GM19455 (cell line): ENCODE measurements around the gene ALPP.
"Not testable (repeated sequence)": the region's sequence is repeated elsewhere in the genome, so short reads cannot be mapped to it uniquely, and the experiment has no call there.

ENCODE experiments used
- ATAC-seq: cut with Tn5 transposase; IDR thresholded peaks from one replicate; pipeline ENCODE4 v1.9.1; 2021; ENCODE audit not compliant: unreplicated experiment

ALPP gene

DNA sequence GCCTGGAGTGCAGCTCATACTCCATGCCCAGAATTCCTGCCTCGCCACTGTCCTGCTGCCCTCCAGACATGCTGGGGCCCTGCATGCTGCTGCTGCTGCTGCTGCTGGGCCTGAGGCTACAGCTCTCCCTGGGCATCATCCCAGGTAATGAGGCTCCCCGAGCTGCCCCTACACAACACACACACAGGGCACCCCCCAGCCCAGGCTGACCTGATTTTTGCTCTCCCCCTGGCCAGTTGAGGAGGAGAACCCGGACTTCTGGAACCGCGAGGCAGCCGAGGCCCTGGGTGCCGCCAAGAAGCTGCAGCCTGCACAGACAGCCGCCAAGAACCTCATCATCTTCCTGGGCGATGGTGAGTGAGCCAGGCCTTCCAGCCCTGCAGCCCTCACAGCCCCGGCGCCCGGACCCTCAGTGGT lies at the start of gene ALPP:
TSS of gene ALPP (plus strand) at position 17 of the 417 bp plus-strand sequence. CDS start at position 69, 52 bp downstream.
- ATAC-seq: not testable (repeated sequence)

DNA sequence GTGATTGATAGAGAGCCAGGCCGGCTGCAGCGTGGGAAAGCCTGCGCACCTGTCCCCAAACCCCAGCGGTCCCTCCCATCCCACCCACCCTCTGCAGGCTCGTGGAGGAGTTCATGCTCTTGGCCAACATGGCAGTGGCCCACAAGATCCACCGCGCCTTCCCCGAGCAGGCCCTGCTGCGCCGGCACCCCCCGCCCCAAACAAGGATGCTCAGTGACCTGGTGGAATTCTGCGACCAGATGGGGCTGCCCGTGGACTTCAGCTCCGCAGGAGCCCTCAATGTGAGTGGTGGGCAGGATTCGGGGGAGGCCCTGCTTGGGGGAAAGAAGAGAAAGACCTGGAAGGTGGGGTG lies 48.9 kb upstream of the ALPP start:
- no peak for ATAC-seq

DNA sequence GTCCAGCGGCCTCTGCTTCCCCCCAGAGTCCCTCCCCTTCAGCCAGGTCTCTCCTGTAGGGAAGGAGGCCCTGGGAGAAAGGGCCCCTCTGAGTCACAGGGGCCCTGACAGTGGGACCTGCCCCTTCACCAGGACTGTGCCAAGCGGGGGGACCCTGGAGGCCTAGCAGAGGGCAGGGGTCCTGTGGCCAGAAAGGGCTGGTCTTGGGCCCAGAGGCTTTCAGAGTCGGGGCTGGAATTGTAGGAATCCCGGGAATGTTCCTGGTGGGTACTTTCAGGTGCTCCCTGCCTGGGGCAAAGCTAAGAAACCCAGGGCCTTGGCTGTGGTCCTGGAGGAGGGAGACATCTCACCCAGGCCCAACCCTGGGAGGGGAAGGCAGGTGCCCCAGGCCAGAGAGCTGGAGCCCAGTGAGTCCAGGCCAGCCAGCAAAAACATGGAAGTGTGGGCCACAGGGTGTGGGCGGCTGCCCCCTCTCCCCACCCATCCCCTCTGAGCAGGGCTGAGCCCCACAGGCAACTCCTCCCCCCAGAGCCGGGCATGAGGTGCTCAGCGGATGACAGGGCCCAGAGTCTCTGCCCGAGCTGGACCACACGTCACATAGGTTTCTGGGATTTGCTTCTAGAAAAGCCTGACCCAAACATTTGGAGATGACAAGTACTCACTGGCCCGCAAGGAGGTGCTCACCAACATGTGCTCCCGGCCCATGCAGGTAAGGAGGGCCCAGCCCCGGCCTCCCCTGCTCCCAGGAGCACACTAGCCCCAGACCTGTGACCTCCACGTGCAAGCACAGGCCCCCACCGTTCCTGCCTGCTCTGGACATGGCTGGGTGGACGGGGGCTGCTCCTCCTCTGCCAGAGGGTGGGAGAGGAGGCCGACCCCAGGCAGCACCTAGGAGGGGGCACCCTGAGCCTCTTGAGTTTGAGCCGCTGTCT lies 48.2 kb upstream of the ALPP start:
- ATAC-seq: no peak

DNA sequence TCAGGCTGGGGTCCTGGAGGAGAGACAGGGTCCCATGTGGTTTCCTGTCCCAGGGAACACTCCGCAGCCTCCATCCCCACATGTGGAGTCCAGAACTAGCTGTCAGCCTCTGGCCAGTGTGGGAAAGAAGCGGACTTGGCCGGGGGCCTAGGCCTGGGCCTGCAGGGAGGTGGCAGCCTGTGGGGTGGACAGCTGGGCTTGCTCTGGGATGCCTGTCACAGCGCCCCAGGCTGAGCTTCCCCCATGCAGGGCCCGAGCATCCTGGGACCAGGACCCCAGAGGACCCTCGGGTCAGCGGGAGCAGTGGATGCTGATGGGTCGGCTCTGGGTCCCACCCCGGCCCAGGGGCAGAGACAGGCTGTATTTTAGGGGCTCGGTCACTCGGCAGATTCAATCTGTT lies 47.5 kb upstream of the ALPP start:
- not testable (repeated sequence) for ATAC-seq

DNA sequence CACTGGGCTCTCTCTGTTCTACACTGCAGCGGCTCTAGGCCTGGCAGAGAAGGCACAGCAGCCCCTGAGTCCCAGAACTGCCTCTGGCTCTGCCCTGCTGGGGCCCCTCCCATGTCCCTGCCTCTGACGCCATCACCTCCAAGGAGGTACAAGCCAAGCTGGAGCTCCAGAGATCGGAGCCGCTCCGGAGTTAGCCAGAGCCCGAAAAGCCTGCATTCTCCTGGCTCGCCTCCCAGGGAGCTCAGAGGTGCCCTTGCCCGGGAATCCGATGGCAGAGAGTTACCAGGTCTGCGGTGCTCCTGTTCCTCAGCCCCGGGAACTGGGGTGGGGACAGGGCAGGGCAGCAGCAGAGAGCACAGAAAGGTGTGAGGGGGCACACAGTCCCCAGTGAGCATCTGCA lies 46.9 kb upstream of the ALPP start:
- not testable (repeated sequence) for ATAC-seq

DNA sequence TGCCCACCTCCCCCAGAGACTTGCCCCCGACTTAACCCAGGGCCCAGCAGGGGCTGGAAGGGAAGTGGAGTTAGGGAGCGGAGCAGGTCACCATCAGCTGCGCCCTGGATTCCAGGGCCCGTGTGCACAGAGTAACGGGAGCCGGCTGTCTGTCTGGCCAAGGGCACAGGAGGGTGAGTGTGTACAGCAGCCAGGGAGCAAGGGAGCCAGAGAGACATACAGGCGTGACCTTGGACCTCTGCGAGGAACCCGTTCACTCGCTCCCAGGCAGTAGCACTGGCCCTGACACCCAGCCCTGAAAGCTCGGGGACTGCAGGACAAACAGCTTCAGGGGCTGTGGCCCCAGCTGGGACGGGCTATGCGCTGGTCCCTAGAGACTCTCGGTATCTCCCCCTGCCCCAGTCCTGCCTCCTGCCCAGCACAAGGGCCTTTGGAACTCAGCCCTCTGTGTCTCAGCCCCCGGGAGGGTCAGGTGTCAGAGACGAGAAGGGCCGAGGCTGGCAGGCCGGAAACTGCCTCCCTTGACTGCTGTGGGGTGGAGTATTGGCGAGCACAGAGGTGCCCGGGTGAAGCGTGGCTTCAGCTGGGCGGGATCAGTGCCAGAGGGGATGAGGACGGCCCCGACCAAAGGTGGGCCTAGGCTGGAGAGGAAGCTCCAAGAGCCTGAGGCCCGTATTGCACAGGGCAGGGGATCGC lies 46.2 kb upstream of the ALPP start:
- not testable (repeated sequence) for ATAC-seq

DNA sequence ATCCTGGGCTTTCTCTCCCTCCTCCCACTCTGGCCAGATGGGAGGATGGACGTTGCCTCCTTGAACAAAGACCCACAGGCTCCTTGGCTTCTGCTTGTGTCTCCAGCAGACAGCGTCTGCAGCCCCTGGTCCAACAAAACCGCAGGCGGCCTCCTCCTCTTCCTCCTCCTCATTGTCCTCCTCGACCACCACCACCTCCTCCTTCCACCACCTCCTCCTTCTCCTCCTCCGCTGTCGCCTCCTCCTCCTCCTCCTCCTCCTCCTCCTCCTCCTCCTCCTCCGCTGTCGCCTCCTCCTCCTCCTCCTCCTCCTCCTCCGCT lies 45.7 kb upstream of the ALPP start:
- ATAC-seq: no peak

DNA sequence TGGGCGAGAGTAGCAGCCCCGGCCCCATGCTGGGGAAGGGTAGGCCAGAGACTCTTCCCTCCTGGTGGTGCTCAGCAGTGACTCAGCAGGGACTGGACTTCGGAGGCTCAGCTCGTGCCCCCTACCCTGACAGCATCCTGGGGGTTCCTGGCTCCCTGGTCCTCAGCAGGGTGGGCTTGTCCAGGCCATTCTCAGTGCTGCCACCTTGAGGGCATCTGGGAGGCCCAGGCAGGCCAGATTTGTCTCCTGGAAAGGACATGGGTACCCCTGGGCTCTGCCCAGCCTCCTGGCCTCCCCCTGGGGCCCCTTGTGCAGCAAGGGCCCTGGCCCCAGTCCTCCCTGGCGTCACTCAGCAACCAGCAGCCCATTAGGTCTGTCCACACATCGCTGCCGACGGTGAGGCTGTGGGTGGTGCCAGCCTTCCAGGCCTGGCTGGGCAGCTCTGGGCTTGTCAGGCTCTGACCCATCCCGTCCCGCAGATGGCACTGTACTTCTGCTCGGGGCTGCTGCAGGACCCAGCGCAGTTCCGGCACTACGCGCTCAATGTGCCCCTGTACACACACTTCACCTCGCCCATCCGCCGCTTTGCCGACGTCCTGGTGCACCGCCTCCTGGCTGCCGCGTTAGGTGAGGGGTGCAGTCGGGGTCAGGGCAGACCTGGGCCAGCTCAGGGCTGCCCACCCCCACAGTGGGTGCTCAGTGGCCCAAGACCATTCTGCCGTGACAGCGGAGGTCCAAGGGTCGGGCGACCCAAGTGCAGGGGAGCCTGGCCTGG lies 45.0 kb upstream of the ALPP start:
- no peak for ATAC-seq

DNA sequence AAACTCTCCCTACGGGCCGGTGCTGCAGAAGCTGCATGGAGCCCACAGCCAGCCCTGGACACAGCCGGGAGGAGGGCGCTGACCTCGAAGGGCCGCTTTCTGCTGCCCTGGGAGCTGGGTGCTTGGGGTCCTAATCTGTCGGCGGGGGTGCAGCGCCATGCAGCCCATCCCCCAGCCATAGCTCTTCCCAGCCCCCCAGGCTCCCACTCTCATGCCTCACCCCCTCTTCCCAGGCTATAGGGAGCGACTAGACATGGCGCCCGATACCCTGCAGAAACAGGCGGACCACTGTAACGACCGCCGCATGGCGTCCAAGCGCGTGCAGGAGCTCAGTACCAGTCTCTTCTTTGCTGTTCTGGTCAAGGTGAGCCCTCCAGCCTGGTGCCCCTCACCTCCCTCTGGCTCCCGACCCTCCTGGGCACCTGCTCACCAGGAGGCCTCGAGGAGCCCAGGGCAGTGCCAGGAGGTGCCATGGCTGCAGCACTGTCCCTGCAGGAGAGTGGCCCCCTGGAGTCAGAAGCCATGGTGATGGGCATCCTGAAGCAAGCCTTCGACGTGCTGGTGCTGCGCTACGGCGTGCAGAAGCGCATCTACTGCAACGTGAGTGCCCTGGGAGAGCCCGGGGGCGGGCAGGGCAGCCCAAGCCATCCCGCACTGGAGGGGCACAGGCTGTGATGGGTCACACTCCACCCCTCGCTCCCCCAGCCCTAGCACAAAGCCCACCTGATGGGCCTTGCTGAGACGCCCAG lies 44.2 kb upstream of the ALPP start:
- not testable (repeated sequence) for ATAC-seq

DNA sequence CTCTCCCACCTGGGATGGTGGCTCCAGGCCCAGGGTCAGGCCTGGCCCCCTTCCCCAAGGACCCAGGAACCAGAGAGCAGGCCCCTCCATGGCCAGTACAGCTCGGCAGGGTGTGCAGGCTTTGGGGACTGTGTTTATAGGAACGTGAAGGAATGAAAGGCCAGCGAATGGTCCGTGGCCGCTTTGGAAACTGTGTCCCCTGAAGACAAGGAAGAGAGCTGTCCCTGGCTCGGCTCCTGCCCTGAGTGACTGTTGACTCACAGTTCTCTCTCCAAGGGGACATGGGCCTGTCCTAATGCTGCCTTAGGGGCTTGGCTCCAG lies 43.7 kb upstream of the ALPP start:
- not testable (repeated sequence) for ATAC-seq

DNA sequence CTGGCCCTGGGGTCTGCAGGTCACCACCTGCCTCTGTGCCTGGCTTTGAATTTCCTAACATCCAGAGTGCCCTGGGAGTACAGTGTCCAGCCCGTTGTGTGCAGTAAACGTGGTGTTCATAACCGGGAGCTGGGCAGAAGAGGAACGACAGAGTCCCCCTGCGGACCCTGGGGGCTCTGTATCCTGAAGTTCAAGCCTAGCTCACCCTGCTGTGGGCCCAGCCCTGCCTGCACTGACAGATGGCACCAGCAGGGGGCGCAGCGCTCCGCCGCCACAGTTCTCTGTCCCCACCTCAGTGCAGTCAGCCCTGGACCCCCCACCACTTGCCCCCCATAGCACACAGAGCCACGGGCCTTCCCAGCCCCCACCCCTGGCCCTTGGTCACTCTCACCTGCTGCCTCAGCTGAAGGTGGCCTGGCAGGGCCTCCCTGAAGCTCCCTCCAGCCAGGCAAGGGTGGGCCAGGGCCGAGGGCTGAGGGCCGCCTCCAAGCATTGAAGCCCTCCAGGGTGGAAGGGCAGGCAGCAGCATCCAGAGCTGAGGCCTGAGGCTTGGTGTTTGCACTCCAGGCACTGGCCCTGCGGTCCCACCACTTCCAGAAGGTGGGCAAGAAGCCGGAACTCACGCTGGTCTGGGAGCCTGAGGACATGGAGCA lies 43.2 kb upstream of the ALPP start:
- ATAC-seq: not testable (repeated sequence)

DNA sequence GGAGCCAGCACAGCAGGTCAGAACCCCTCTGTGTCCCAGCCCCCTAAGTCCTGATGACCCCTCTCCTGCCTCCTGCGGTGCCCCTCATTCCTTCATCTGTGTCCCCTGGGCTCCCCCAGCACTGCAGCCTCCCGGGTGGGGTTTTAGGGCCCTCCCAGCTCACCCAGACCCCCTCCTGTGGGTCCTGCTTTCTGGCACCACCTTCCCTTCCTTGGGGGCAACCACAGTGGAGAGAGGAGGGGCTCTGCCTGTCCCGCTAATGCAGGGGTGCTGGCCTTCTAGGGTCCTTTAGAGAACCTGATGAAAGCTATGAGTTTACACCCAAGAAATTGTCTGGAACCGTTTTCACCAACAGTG lies 42.7 kb upstream of the ALPP start:
- ATAC-seq: no peak

DNA sequence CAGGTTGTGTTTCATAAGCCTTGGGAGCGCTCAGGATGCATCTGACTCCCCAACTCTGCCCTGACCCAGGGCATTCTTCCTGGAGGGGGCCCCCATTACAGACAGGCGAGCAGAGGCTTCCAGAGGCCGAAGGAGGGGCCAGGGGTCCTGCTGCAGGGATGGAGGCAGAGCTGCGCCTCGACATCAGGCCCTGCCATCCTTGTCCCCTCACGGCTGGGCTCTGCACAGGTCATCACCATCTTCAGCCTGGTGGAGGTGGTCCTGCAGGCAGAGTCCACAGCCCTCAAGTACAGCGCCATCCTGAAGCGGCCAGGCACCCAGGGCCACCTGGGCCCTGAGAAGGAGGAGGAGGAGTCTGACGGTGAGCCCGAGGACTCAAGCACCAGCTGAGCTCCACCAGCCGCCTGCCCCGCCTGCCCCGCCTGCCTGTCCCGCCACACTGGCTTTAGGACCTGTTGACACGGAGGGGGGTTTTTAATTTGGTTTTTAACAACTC lies 42.3 kb upstream of the ALPP start:
- no peak for ATAC-seq

DNA sequence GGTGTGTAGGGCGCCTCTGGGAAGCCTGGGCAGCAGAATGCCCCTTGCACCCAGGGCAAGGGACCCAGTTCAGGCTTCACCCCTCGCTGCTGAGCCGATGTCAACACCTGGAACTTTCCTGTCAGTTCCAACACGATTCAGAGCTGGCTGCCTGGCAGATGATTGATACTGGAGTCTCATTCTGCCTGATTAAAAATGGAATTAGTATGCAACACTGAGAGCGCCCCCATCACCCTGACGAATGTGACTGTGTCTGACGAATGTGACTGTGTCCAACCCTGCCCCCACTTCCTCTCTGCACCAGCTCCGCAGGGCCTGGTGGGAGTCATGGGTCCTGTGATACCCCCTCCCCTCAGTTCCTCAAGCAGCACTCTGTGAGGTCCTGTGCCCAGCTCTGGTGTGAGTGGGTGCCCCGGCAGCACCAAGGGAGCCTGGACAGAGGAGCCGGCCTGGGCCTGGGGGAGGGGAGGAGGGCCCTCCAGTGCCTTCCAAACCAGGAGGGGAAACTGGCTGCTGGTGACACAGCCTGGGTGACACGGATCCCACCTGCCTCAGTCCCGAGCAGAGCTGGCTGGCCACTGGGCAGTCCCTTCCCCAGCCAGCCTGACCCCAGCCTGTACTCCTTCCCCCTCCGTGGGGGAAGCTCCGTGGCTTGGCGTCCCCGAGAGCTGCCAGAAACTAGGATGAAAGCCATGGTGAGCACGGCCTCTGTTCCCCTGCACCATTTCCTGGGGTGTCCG lies 41.4 kb upstream of the ALPP start:
- ATAC-seq: no peak

DNA sequence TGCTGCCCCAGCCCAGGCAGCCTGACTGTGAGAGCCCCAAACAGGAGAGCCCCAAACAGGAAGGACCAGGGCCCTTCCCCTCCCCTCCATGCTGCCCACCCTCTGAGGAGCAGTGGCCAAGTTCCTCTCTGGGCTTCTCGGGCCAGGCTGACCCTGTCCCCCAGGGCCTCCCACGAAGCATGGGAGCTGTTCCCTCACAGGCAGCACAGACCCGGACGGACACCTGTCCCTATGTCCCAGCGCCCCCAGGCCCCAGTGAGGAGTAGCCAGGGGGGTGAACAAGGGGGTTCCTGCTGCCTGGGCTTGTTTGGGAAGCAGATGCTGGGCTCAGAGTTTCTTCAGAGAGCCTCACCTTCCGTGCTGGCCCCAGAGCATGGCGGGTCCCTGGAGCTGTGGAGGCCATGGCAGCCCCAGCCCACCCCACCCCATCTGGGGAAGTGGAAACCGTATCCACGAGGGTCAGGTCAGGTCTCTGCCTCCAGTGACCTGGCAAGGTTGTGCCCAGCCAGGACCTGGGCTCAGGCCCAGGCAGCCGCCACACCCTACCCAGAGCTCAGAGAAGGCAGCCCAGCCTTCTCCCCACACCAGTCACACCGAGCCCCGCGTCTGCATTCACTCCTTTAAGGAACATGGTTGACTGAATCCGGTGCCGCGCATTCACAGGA lies 40.3 kb upstream of the ALPP start:
- ATAC-seq: not testable (repeated sequence)

DNA sequence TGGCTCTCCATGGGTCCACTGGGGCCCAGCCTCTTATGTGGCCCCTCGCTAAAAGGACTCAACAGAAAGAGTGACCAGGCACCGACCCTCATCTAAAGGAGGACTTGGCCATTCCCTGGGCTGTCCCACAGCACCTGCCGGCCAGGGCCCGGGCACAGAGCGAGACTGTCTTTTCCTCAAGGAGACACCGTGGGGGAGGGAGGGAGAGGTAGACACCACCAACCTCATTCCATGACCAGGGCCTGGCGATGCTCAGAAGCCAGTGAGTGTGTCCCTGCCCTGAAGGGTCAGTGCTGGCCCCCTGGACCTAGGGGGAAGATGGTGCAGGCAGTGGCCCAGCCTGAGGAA lies 39.8 kb upstream of the ALPP start:
- ATAC-seq: no peak

DNA sequence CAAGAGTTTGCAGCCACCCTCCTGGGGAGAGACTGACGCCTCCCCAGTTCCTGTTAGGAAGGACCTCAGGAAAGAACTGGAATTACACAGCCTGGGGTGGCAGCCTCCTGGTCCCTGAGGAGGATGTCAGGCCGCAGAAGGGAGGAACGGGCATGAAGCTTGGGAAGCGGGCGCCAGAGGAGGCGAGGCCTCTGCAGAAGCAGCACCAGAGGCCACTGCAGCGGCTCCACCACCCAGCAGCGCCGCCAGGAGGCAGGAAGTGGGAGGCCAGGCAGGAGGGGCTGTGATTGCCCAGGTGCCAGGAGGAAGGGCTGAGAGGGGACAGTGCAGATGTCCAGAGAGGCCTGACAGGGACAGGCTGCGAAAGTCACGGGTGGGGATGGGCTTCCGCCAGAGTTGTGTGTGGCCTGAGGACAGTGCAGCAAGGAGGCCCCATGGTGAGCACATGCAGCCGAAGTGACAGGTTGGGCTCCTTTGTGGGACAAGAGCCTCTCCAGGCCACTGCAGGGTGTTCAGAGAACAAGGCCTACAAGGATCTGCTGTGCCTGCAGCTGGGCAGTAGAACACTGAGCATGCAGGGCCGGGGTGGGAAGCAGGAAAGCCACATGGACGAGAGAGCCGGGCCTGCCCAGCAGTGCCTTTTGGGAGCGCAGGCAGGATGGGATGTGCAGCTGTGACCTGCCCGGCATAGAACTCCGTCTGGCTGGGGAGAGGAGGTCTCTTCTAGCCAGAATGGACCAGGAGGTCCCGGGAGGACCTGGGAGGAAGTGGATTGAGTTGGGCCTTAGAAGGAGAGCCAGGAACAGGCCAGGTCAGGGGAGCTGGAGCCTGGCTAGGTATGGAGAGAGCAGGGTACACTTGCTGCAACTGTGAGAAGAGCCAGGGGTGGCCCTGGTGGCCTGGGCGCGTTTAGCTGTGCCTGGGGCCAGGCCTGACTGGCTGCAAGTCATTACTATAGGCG lies 39.1 kb upstream of the ALPP start:
- no peak for ATAC-seq
